M059J (cell line): ENCODE data around the gene CDH13. TPM values are rescaled to one million over a fixed set of nuclear protein-coding genes. Genes with fewer than 3 reads are reported as not detected.
A peak's percentile ranks its signal among the peaks of the same experiment; 100 is the strongest.

Experiments used
- DNase-seq: peaks from one replicate; pipeline ENCODE4 v3.0.0-alpha.2; 2012; ENCODE audit warnings: low read depth
- total RNA-seq: library from RNA; depleted of rRNA; stranded (reverse); fragments of >200 nt; shearing (Covaris generic); gene quantifications from 2 replicates; pipeline ENCODE4 v1.2.3, GENCODE V29; 2014

Gene CDH13
- total RNA-seq, 1 experiment from 2014 or later = 61.5 TPM

DNA sequence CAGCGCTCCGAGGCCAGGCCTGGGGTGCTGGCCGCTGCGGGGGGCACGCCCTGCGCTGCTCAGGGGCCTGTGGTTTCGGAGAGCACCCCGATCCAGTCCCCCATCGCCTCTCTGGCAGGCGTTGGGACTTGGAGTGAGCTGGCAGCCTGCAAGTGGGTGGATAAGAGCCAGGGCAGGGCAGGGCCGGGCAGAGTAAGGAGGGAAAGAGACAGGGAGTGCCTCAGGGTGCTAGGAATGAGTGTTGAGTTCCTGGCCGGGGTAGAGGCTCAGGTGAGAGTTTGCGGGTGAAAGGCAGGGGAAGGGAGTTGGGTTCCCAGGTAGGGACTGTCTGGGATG lies 1.3 kb downstream of the CDH13 start:
- DNase-seq = peak; percentile 81

- DNase-seq = peak; percentile 47
Observed at GRCh38 chr16:82628711-82629110, 1.9 kb downstream of the CDH13 start.

GRCh38 chr16:82629441-82630027 lies 2.8 kb downstream of the CDH13 start:
- DNase-seq = peak; percentile 97

- DNase-seq = peak; percentile 58
Observed at GRCh38 chr16:82630219-82630618, 3.5 kb downstream of the CDH13 start.

GRCh38 chr16:82630688-82631087 lies 3.9 kb downstream of the CDH13 start:
- DNase-seq = no peak

- DNase-seq = peak; percentile 78
Observed at GRCh38 chr16:82631701-82632685, 5.2 kb downstream of the CDH13 start.

DNA sequence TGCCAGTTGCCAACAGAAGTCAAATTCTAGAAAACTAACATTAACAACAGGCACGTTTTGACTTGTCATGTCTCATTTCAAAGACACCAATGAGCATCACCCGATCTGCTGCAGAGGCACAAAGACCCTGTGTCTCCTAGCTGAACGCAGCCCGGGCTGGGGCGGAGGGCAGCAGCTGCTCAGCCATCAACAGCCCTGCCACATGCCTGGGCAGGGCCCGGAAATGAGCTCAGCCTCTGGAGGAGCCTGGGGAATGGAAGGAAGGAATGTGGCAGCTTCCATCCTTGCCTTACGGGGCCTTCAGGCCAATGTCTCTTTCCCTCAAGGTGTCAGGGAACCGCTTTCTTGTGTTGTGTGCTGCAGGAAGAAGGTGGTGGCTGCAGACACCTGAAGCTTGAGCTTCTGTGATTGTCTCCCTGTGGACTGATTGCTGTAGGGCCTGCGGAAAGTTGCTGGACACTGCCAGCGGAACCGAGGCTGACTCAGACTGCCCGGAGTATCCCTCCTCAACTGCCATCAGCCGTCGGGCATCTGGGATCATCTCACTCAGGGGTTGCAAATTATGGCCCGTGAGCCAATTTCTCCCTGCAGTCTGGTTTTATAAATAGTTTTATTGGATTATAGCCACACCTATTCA lies 7.3 kb downstream of the CDH13 start:
- DNase-seq = peak; percentile 87

DNA sequence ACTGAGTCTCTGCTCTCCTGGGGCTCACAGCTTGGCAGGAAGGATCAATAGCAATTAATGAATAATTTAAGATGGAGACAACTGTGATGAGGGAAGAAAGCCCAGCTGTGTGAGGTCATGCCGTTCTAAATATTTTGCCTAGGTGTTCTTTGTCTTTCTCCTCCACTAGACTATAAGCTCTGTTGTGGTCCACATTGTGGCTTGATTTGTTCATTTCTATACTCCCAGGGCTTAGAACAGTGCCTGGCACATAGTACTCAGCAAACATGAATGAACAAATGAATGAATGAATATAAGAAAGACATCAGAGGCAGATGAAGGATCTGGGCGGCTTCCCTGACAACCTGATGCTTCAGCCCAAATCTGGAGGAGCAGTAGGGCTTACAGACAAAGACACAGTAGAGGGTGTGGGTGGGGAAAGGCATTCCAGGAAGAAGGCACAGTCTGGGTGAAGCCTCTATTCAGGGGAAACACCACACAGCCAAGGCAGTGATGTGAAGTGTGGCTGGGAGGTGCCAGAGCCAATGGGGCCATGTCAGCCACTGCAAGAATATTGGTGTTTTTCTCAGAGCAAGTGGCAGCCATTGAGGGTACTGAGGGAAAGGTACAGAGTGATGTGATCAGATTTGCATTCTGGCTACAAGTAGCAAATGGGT lies 8.3 kb downstream of the CDH13 start:
- DNase-seq = no peak

GRCh38 chr16:82636485-82636884 lies 9.7 kb downstream of the CDH13 start:
- no peak for DNase-seq

DNA sequence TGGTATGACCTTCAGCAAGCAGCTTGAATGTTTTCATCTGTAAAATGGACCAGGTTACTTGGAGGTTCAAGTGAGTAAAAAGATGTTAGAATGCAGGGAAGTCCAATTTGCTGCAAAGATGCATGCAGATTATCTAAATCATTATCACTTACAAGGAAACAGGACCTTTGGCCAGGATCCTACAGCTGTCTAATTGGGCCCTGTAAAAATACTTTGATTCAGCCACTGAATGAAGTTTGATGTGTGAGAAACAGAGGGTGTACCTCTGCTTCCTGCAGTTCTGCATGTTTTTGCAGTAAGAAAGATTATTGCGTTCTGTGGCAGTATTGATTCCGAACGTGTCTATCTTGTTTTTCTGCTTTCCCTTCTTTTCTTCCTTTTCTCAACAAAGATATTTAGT lies 10.2 kb downstream of the CDH13 start:
- DNase-seq = no peak

DNA sequence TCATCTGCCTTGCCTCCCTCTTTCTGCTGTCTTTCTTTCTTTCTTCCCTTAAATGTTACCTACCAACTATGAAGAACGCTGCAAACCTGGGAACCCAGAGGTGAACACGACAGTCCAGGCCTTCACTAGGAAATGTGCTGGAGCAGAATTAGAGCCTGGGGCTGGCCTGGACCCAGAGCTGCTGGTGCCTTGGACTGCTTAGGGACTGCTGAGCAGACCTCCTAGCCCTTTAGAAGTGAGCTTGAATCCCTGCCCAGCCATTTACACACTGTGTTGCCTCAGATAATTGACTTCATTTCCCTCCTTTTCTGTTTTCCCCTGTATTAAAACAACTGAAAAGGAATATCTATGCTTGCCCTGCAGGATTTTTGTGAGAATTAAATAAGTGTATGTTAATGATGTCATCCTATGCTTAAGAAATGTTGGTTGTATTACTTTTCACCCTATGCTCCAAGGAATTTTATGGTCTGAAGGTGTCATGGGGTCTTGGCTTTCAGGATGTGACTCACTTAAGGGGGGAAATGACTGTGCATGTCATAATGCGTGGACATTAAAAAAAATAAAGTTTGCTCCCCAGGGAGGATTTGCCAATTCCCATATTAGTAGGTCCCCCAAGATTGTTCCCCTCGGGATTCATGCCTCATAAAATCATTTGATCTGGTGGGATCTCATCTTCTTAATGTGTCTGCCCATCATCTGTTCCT lies 11.5 kb downstream of the CDH13 start:
- peak; percentile 93 for DNase-seq

GRCh38 chr16:82639263-82639662 lies 12.5 kb downstream of the CDH13 start:
- no peak for DNase-seq

DNA sequence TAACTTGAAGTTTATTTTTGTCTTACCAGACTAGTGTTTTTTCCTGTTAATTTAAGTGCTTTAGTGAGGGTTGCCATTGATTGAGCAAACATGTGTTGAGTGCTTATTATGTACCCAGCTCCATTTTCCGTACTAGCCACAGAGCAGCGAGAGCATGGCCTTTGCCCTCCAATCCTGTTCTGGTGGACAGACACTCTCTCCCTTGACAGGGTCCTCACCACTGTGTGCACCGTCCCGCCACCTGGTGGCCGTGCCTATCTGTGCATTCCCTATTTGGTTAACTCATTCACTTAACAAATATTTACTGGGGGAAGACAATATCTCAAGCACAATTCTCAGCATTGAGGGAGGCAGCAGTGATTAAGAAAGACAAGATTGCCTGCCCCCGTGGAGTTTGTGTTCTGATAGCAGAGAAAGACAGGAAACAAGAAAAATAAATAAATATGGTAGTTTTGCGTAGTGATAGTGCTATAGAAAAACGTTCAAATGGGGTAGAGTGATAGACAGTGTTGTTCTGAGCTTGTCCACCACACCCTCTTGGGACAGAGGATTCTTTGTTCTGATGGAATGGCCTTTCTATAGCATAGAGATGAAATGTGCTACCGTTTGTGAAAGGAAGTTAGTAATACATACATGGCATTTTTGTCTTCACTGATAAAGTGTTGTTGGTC lies 13.0 kb downstream of the CDH13 start:
- peak; percentile 78 for DNase-seq

DNA sequence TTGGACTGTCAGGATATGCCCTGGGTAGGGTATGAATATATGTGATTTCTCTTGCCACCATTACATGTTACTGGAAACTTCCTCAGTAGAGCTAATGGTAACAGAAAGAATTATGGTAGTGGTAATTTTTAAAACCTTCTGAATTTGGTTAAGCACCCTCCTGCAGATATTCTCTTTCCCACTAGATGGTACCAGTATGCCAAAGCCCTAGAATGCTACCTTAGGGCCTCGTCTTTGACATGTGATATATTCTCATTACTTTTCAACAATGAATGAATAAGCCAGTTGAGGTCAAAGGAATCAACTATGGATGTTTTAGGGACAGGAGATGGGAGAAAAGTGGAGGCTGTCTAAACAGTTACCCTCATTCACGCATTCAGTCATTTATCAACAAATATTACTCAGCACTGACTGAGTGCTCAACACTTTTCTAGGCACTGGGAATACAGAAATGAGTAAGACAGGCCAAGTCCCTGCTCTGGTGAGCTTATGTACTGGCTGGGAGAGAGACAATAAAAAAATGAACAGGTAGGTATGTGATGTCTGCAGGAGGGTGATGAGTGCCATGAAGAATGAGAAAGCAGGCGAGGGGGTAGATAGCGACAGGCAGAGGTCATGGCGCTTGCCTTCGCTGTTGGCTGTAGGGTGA lies 14.7 kb downstream of the CDH13 start:
- peak; percentile 78 for DNase-seq

- no peak for DNase-seq
Observed at GRCh38 chr16:82643136-82643535, 16.4 kb downstream of the CDH13 start.

- peak; percentile 45 for DNase-seq
Observed at GRCh38 chr16:82643936-82644630, 17.3 kb downstream of the CDH13 start.

DNA sequence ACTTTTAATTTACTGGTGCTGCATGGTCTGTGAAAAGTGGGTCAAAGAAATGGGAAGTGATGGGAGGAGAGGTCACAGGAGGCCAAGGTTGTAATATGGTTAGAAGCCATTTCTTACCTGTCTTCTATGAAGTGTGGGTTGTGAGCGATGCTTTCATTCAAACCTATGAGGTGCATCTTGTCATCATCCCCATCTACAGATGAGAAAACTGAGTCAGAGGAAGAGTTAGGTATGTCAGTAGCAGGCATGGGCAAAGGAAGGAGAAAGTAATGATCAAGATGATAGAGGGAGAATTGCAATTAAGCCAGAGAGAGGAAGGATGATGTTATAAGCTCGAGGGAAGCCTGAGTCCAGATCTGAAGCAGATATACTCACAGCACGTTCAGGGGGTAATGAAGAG lies 19.7 kb downstream of the CDH13 start:
- DNase-seq = no peak

DNA sequence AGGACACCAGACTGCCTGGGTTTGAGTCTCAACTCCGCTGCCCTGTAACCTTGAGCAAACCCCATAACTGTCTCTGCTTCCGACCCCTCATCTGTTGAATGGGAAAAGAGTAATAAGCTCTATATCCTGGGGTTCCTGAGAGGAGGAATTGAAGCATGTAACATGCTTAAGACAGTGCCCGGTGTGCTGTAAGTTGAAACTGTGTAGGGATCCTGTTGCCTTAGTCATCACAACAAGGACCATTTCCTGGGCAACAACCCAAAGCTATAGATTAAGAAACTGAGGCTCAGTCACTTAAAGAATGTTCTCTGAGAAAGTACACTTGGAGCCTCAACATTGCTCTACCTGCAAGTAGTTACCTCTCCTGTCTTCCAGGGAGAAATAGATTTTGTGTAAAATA lies 23.0 kb downstream of the CDH13 start:
- no peak for DNase-seq

DNA sequence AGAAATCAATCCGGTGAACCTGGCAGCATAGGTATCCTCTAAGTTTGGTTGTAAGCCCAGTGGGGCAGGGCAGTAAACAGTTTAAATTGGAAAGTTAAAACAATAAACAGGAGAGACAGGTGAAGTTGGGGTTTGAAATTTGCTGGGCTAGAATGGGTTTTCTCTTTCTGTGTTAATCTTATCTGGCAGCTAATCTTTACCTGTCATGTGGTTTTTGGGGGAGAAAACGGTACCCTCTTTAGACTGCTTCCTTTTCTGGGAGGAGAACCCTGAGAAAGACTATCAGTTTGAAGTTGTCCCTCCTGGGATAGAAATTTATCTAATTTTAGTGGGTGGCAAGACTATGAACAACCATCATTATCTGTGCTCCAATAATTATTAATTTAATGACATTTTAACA lies 24.0 kb downstream of the CDH13 start:
- no peak for DNase-seq
